ENCODE measurements around the gene HOXA1.

DNA sequence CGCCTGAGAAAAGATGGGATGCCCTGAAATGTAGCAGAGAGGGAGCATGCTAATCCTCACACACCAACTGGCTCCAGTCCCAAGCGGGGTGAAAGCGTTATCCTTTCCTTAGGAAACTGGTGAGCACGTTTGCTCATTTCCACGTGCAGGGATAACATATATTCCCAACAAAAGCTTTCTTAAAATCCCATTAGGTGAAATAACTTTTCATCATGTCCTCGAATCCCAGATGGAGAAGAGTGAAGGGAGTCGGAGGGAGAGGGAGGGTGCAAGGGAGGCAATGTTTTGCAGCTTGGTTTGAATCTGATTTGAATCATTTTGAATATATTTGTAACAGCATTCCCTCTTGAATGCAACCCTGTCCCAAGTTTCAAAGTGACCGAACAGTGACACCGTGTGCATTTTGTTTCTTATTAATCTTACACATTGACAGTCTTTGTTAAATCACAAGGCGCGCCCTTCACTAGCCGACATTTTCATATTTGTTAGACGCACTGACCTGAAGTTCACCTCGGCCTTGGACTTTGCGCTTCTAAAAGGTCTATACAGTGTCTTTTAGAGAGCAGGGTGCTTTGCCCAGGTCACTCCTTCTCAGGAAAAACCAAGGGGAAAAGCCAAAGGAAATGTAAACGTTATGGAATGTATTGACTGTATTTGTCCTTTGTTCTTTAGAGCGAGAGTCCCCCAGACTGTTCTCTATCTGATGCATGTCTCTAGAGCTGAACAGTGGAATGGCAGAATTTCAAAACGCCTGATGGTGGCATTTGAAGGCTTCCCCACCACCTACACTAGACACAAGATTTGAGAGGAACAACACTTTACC is 37.8 kb upstream of the HOXA1 start:
- TF ChIP-seq POLR2AphosphoS5 (IDR thresholded peaks at IDR 0.05; ENCODE audit: low read depth, low read length) (no peak), FOXP2 (optimal IDR thresholded peaks at IDR 0.05; ENCODE audit: borderline replicate concordance, extremely low read depth, extremely low read length, insufficient read depth) (no peak), SIN3A (IDR thresholded peaks at IDR 0.05; ENCODE audit: borderline replicate concordance, insufficient read depth, low read length) (no peak)
- TF ChIP-seq, protein P1, sequence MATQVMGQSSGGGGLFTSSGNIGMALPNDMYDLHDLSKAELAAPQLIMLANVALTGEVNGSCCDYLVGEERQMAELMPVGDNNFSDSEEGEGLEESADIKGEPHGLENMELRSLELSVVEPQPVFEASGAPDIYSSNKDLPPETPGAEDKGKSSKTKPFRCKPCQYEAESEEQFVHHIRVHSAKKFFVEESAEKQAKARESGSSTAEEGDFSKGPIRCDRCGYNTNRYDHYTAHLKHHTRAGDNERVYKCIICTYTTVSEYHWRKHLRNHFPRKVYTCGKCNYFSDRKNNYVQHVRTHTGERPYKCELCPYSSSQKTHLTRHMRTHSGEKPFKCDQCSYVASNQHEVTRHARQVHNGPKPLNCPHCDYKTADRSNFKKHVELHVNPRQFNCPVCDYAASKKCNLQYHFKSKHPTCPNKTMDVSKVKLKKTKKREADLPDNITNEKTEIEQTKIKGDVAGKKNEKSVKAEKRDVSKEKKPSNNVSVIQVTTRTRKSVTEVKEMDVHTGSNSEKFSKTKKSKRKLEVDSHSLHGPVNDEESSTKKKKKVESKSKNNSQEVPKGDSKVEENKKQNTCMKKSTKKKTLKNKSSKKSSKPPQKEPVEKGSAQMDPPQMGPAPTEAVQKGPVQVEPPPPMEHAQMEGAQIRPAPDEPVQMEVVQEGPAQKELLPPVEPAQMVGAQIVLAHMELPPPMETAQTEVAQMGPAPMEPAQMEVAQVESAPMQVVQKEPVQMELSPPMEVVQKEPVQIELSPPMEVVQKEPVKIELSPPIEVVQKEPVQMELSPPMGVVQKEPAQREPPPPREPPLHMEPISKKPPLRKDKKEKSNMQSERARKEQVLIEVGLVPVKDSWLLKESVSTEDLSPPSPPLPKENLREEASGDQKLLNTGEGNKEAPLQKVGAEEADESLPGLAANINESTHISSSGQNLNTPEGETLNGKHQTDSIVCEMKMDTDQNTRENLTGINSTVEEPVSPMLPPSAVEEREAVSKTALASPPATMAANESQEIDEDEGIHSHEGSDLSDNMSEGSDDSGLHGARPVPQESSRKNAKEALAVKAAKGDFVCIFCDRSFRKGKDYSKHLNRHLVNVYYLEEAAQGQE (IDR thresholded peaks at IDR 0.05; ENCODE audit: insufficient read depth in 1 of 2, low read depth in 2 of 2, low read length in 2 of 2): no peak
